GM19395 (cell line): ENCODE results near the gene C2orf80.
"Not testable (repeated sequence)": the region's sequence is repeated elsewhere in the genome, so short reads cannot be mapped to it uniquely, and the experiment has no call there.

Source experiments
- ATAC-seq: cut with Tn5 transposase; IDR thresholded peaks from one replicate; pipeline ENCODE4 v1.9.1; 2021; ENCODE audit warnings: mild to moderate bottlenecking, moderate library complexity; ENCODE audit not compliant: unreplicated experiment

C2orf80 gene

GRCh38 chr2:208179028-208179609 is 10.7 kb downstream of the C2orf80 start:
- no peak for ATAC-seq

GRCh38 chr2:208175840-208176153 is 14.0 kb downstream of the C2orf80 start:
- no peak for ATAC-seq

GRCh38 chr2:208175069-208175839 is 14.6 kb downstream of the C2orf80 start:
- peak; percentile 100 for ATAC-seq

GRCh38 chr2:208174144-208174543 is 15.7 kb downstream of the C2orf80 start:
- no peak for ATAC-seq

- ATAC-seq, result no peak
Measured at GRCh38 chr2:208172125-208172524, 17.7 kb downstream of the C2orf80 start.

GRCh38 chr2:208164951-208165755 is 24.7 kb downstream of the C2orf80 start:
- no peak for ATAC-seq

- ATAC-seq, result no peak
Measured at GRCh38 chr2:208163489-208163888, 26.3 kb downstream of the C2orf80 start, which contains the start of gene CRYGA. TSS of gene CRYGA (minus strand) at chr2:208163589. CDS start at chr2:208163556, 33 bp downstream.

- ATAC-seq, result no peak
Measured at GRCh38 chr2:208156439-208156838, 33.4 kb downstream of the C2orf80 start.

- ATAC-seq, result no peak
Measured at GRCh38 chr2:208153156-208153555, 36.7 kb downstream of the C2orf80 start.

- no peak for ATAC-seq
Measured at GRCh38 chr2:208150956-208151355, 38.9 kb downstream of the C2orf80 start.

GRCh38 chr2:208150094-208150493 is 39.7 kb downstream of the C2orf80 start:
- no peak for ATAC-seq

GRCh38 chr2:208148803-208149202 is 41.0 kb downstream of the C2orf80 start:
- ATAC-seq, result no peak

- ATAC-seq, result no peak
Measured at GRCh38 chr2:208147759-208148158, 42.1 kb downstream of the C2orf80 start.

GRCh38 chr2:208147008-208147407 is 42.8 kb downstream of the C2orf80 start:
- ATAC-seq, result no peak

- no peak for ATAC-seq
Measured at GRCh38 chr2:208146006-208146405, 43.8 kb downstream of the C2orf80 start, which contains the start of gene CRYGB. TSS of gene CRYGB (minus strand) at chr2:208146158. CDS start at chr2:208146120, 38 bp downstream.

- ATAC-seq, result no peak
Measured at GRCh38 chr2:208142925-208143799, 46.7 kb downstream of the C2orf80 start.

GRCh38 chr2:208142240-208142924 is 47.4 kb downstream of the C2orf80 start:
- no peak for ATAC-seq

GRCh38 chr2:208139447-208139846 is 50.4 kb downstream of the C2orf80 start:
- no peak for ATAC-seq

GRCh38 chr2:208138334-208138733 is 51.5 kb downstream of the C2orf80 start:
- ATAC-seq, result not testable (repeated sequence)

- no peak for ATAC-seq
Measured at GRCh38 chr2:208136716-208137094, 53.1 kb downstream of the C2orf80 start.
